ENCODE data around the gene GMPR.
"Not testable (repeated sequence)": the region's sequence is repeated elsewhere in the genome, so short reads cannot be mapped to it uniquely, and the experiment has no call there.

The GMPR gene

GRCh38 chr6:16225062-16225731, 13.2 kb upstream of the GMPR start:
- not testable (repeated sequence) for DNase-seq (ENCODE audit: low read depth)

- not testable (repeated sequence) for DNase-seq (ENCODE audit: low read depth)
These were observed 12.0 kb upstream of the GMPR start for GRCh38 chr6:16226117-16227047.

DNA sequence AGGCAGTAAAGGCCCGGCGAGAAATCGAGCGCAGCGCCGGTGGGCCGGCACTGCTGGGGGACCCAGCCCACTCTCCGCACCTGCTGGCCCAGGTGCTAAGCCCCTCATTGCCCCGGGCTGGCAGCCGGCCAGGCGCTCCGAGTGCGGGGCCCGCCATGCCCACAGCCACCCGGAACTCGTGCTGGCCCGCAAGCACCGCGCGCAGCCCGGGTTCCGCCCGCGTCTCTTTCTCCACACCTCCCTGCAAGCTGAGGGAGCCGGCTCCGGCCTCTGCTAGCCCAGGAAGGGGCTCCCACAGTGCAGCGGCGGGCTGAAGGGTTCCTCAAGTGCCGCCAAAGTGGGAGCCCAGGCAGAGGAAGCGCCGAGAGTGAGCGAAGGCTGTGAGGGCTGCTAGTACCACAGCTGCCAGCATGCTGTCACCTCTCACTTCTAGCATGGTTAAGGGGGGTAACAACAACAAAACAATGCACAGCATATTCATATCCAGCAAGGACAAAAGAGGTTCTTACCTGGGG, 11.3 kb upstream of the GMPR start:
- no peak for DNase-seq (ENCODE audit: low read depth)

GRCh38 chr6:16227605-16228004, 10.8 kb upstream of the GMPR start:
- DNase-seq (ENCODE audit: low read depth) = no peak

DNA sequence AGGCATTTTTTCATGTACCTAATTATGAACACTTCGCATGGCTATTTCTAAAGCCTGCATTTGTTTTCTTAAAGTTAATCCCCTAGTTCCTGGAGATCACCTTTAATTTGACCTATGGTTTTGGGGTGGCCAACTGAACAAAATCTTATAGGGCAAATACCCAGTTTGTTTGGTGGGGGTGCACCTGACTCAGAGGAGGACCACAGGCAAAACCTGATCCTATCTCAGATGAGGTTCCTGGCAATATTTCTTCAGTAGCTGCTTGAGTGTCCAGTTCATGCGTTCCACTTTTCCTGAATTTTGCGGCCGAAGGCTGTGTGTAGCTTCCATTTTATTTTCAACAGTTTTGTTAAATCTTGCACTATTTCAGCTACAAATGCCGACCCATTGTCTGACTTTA, 10.3 kb upstream of the GMPR start:
- DNase-seq (ENCODE audit: low read depth) = no peak

GRCh38 chr6:16228709-16229665, 9.4 kb upstream of the GMPR start:
- DNase-seq (ENCODE audit: low read depth) = no peak

DNA sequence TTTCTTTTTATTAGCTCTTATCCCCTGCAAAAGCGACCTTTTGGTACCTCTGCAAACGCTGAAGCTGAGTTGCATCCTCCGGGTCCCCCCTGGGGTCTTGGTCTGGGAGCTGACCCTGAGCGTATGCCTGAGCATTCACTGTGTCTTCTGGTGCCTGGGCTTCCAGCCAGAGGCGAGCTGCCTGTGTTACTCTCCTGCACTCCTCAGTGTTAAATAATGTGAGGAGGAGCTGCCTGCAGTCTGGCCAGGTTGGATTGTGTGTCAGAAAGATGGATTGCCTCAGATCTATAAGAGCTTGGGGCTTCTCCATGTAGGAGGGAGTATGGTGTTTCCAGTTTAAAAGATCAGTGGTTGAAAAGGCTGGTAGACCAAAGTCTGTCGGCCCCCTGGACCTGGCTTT, 8.7 kb upstream of the GMPR start:
- DNase-seq (ENCODE audit: low read depth) = no peak

GRCh38 chr6:16230953-16231352, 7.4 kb upstream of the GMPR start:
- DNase-seq (ENCODE audit: low read depth) = no peak

DNA sequence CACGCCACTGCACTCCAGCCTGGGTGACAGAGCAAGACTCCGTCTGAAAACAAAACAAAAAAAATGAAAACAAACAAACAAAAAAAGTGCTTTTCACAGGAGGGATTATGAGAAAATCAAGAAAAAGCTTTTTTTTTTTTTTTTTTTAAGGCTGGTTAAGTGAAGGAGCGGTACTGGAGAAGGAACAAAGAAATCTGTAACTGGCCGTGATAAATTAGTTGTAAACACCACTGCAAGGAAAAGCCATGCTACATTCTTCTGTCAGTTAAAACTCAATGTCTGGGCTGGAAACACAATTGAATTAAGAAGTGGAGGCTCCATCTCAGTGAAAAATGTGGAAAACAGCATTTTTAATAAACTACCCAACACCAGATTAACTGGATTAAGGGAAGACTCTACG, 6.3 kb upstream of the GMPR start:
- no peak for DNase-seq (ENCODE audit: low read depth)

DNA sequence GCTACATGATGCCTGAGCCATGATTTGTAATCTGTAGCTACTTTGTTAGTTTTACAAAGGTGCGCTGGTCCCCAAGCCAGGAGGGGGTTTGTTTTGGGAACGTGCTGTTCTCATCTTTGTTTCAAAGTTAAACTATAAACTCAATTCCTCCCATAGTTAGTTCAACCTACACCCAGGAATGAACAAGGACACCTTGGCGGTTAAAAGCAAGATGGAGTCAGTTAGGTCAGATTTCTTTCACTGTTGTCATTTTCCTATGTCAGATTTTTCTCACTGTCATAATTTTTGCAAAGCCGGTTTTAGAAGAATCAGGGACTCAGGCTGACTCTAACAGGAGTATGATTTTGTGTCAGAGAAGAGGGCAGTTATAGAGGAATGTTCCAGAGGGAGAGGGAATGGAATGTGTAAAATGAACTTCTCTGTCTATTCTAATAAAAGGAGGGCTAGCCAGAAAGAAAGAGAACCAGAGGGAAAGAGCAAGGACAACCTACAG, 2.3 kb upstream of the GMPR start:
- DNase-seq (ENCODE audit: low read depth) = no peak

DNA sequence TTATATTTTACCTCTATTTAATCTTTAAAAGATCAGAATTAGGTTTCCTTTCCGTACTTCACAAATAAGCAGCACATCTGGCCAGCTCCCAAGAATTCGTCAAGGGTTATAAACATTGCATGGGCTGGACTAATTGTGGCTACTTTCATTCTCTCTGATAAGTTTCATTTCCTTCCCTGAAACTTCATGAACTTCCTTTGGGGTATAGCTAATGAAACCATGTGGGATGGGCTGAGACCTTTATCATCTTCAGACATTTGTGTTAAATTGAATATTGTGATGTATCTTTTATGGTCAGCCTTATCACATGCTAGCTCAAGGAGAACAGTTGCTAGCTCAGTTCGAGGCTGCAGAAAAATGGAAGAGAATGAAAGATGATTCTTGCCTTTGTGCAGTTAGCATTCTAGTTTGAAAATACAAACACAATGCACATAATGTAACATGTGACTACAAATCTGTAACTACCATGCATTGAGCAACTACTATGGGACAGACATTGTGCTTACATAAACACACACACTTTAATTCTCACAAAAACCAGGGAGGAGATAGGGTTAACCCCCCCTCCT, 1.7 kb upstream of the GMPR start:
- no peak for DNase-seq (ENCODE audit: low read depth)

DNA sequence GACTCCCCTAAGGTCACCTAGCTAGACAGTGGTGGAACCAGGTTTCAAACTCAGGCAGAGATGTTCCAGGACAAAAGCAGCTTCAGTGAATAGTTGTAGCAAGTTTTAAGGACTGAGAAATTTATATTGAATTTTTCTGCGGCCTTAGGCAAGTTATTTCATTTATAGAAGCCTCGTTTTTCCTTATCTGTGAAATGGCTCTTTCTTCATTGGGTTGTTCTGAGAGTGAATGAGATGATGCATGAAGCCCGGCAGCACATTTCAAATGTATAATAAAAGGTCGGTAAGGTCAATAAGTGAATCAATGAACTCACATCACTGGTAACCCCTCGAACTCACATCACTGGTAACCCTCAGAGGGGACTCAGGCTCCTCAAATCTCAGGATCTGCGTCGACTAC, 1.1 kb upstream of the GMPR start:
- no peak for DNase-seq (ENCODE audit: low read depth)

DNA sequence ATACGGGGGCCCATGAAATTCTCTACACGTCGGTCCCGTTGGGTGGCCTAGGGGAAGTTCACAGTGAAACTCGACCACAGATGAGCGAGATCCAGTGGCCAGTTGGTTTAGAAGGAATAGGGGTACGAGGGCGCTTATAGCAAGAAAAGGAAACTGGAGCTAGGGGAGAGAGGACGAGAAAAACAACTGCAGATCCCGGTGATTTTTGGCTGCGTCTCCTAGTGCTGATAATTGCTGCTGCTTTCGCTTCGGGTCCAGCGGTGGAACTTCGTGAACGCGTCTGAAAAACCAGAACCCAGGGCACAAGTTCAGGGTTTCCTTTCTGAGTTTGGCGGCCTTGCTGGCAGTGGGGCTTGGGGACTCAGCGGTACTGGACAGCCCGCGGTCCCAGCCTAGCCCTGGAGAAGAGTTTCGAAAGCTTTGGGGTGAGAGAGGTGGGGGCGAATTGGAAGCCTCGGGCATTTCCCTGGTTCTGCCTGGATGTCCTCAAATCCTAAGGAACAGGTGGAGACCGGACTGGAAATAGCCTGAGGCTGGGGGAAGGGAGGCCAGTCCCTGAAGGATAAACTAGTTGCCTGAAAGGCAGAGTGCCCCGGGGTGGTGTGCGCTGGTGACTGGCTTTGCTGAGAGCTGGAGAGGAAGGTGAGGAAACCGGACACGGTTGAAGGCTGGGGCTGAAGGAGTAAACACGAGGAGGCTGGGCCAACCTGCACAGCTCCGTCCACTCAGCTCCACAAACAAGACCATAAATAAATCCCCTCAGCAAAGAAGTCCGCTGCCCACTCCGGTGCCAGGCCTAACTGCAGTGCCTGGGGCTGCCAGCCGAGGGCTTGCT, 793 bp downstream of the GMPR start:
- no peak for DNase-seq (ENCODE audit: low read depth)

- no peak for DNase-seq (ENCODE audit: low read depth)
These were observed 1.4 kb downstream of the GMPR start for GRCh38 chr6:16239798-16240123.

- DNase-seq (ENCODE audit: low read depth) = no peak
These were observed 2.4 kb downstream of the GMPR start for GRCh38 chr6:16240589-16241320.

- DNase-seq (ENCODE audit: low read depth) = no peak
These were observed 2.9 kb downstream of the GMPR start for GRCh38 chr6:16241321-16241689.

DNA sequence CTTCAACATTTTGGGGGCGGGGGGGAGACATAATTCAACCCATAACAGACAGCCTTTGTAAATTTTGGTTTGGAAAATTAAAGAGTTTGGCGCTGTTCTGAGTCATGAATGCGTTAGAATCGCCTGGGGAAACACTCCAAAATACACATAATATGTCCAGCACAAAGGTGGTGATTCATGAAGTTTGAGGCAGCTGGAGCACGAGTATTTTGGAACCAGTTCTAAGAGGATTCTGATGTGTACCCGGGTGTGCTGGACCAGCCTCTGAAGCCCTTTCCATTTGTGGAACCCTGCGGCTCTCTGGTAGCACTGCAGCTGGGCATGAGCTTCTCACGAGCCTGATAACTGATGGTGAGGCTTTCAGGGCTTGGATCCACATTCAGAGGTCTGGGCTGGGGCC, 4.7 kb downstream of the GMPR start:
- DNase-seq (ENCODE audit: low read depth) = no peak

GRCh38 chr6:16243664-16244063, 5.3 kb downstream of the GMPR start:
- DNase-seq (ENCODE audit: low read depth) = no peak

- no peak for DNase-seq (ENCODE audit: low read depth)
These were observed 6.1 kb downstream of the GMPR start for GRCh38 chr6:16244446-16244845.

- no peak for DNase-seq (ENCODE audit: low read depth)
These were observed 6.6 kb downstream of the GMPR start for GRCh38 chr6:16244869-16245451.
